CD4-positive, alpha-beta T cell treated with Interferon alpha-2 for 1 hour (primary cell): ENCODE results near the gene PLD6.
"Not testable (repeated sequence)": the region's sequence is repeated elsewhere in the genome, so short reads cannot be mapped to it uniquely, and the experiment has no call there.

ENCODE experiments used
- DNase-seq, 2 donors: peaks; one replicate each; pipeline ENCODE4 v3.0.0-alpha.2; 2020 to 2022

The PLD6 gene

DNA sequence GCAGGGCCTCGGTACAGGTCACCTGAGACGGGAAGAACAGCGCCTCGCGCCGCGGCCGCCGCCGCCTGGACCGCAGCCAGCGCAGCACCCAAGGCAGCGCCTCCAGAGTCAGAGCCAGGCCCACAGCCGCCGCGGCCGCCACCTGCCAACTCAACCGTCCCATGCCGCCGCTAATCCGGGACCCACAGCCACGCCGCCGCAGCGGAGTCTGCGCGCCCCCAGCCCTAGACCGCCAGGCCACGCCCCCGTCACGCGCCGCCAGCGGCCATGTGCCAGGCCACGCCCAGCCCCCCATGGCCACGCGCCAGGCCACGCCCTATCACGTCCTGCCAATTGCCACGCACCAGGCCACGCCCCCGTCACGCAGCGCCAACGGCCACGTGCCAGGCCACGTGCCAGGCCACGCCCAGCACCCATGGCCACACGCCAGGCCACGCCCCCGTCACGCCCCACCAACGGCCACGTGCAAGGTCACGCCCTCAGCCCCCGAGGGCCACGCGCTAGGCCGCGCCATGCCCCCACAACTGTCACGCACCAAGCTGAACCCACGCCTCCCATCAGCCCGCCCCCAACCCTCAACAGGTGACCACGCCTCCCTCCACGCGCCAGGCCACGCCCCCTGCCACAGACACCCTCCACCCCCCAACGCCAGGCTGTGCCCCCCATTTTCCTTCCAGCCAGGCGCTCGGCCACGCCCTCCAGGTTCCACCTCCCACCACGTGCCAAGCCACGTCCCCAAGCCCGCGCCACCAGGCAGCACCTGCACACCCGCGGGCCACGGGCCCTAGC lies at the start of gene PLD6:
Gene PLD6, minus strand, starts transcription at position 210 of the 789 bp plus-strand sequence. Its CDS starts 47 bp downstream, at position 163.
- peak; percentile 94 for DNase-seq

- DNase-seq: not testable (repeated sequence)
Measured at GRCh38 chr17:17255689-17256088, 49.6 kb upstream of the PLD6 start.

- no peak for DNase-seq
Measured at GRCh38 chr17:17254036-17254435, 47.9 kb upstream of the PLD6 start.

DNA sequence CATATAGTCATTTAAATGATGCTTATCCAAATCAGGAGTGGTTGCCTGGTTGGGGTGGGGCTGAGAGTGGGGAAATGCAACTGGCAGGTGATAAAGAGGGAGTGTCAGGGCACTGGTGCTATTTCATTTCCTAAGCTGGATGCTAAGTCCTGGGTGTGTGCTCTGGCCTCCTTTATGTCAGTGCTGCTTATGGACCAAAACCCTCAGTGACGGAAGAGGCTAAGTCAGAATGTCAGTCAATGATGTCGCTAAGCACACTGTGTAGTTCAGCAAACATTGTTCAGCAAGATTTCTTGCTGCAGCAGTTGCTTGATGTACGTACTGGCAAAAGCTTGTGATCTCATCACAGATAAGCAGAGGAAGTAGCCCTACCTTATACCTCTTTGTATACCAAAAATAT lies 47.3 kb upstream of the PLD6 start:
- no peak for DNase-seq

GRCh38 chr17:17252149-17252661 lies 46.1 kb upstream of the PLD6 start:
- no peak for DNase-seq

DNA sequence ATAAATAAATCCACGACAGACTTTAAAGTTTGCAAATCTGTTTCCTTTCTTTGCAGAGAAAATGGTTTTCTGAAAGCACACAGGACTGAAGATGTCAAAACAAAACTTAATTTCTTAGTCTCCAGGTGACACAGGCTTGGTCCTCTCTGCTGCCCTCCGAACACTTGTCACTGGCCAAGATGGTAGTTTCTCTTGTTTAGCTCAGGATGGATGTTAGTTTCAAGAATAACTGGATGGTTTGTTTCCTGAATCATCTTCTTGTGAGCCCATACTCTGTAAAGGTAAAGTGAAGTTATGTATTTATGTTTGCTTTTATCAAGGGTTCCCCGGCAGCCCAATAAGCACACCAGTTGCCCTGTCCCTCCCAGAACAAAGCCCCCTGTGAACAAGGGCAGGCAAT lies 40.7 kb upstream of the PLD6 start:
- no peak for DNase-seq

DNA sequence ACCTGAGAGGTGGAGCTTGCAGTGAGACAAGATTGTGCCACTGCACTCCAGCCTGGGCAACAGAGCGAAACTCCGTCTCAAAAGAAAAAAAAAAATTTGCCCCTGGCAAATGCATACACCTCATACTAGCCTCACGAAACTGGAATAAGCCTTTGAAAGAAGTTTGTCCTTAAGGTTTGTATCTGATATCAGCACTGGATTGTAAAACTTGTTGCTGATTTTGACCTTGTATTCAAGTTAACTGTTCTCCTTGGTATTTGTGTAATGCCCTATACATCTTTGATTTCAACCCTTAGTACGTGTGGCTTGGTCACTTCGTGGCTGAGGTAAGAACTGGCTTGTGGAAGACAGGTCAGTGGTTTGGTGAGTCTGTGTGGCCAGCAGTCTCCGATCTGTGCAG lies 37.0 kb upstream of the PLD6 start:
- DNase-seq: no peak

DNA sequence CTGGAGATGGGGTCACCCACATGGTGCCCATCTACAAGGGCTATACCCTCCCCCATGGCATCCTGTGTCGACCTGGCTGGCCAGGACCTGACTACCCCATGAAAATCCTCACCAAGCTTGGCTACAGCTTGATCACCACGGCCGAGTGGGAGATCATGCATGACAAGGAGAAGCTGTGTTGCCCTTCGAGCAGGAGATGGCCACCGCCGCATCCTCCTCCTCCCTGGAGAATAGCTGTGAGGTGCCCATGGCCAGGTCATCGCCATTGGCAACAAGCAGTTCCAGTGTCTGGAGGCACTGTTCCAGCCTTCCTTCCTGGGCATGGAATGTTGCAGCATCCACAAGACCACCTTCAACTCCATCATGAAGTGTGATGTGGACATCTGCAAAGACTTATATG lies 36.1 kb upstream of the PLD6 start:
- DNase-seq: no peak

- DNase-seq: no peak
Measured at GRCh38 chr17:17241656-17242055, 35.5 kb upstream of the PLD6 start.

DNA sequence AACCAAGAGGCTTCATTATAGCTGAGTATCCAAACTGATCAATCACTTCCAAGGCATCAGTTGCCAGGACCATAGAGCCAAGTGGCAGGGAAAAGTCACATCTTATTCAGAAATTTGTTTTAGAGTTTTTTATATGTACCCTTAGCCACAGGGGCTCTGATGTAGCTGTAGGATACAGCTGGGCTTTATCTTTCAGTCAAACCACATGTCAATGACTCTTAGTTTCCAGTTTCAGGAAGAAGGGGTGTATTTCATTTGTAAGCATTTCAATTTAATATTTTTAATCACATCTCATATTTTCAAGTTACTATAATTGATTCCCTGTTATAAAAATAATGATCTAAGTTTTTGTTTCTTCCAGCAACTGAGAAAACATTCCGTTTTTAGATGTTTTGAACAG lies 33.7 kb upstream of the PLD6 start:
- DNase-seq: no peak

DNA sequence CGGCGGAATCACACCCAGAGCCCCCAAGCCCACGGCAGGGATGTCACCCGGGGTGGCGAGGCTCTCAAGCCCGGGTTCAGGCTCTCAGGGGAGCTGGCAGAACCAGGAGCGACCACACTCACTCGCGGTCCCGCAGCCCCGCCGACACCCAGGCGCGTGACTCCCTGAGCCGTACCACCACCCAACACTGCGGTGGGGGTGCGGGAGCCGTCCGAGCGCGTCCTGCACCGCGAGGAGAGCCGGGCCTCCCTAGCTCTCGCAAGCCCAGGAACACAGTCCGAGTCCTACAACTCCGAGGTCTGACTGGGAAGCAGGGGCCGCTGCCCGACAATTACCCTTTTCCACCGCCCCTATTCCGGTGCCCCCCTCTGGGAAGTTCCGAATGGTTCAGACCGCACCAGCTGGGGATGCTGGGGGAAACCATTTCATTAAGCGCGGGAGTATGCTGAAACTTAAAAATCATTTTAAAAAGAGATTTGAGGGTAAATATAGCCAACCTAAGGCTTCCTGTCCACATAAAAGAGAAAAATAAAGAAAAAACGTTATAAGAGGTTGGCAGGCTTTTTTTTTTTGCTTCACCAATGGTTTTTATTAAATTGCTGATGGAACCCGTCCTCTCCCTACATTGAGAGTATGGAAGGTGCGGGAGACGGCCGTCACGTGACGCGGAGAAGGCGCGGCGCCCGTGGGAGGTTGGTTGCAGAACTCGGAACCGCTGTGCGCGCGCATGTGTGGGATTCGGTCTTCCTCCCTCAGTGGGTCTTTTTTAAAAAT lies 31.1 kb upstream of the PLD6 start, which contains the start of gene FLCN:
Gene FLCN, minus strand, starts transcription at position 143 of the 774 bp plus-strand sequence. CDS start 9,031 bp downstream, outside the sequence.
- peak; percentile 88 to 90 for DNase-seq

- no peak for DNase-seq
Measured at GRCh38 chr17:17236295-17237025, 30.3 kb upstream of the PLD6 start.

- no peak for DNase-seq
Measured at GRCh38 chr17:17235212-17236174, 29.4 kb upstream of the PLD6 start.

DNA sequence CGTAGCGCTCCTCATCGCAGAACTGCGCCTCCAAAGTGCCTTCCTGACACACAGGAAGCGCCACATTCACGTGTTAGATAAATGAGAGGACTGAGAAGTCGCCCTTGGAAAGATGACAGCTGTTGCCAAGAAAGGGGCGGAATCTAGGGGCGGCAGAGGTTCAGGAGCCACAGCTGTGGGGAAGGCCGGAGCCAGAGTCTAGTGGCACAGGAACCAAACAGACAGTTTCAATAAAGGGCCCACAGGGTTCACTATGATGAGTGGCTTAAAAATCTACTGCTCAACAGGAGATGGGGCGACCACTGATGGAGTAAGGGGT lies 26.1 kb upstream of the PLD6 start:
- DNase-seq: no peak

GRCh38 chr17:17231621-17232302 lies 25.6 kb upstream of the PLD6 start:
- no peak for DNase-seq

- no peak for DNase-seq
Measured at GRCh38 chr17:17229416-17230384, 23.6 kb upstream of the PLD6 start.

GRCh38 chr17:17228521-17229279 lies 22.6 kb upstream of the PLD6 start:
- no peak for DNase-seq

DNA sequence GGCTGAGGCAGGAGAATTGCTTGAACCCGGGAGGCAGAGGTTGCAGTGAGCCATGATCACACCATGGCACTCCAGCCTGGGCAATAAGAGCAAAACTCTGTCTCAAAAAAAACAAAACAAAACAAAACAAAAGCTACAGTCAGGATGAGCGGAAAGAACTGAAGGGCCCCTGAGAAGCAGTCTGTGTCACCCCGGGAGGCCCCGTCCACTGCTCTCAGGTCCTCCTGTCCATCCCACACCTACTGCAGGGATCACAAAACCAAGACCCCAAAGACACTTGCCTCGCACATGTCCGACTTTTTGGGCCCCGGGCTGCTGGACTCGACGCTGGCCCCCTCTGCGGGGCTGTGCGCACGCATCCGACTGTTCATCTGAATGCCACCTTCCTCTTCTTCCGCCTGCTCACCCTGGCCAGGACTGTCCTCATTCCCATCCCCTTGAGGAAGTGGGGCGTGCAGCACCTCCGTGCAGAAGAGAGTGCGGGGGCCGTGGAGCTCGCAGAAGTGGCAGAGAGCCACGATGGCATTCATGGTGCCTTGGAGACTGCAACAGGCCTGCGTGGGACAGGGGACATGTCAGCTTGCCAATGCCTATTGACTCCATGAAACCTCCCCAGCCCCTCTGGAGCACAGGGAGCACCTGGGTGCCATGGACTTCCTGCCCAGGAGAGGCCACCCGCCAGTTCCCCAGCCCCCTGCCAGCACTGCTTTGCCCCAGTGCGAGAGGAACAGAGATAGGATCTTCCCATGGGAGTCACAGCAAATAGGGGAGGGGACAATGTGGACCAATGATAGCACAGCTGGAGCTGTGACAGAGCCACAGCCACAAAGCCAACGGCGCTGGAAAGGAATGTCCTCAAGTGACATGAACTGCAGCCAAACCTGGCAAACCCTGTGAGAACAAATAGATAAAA lies 21.7 kb upstream of the PLD6 start:
- no peak for DNase-seq
